ENCODE data around the gene QRFP. TPM values are rescaled to one million over a fixed set of nuclear protein-coding genes. Genes with fewer than 3 reads are reported as not detected.

The QRFP gene
- total RNA-seq, 1 experiment from 2014 or later, result not detected

DNA sequence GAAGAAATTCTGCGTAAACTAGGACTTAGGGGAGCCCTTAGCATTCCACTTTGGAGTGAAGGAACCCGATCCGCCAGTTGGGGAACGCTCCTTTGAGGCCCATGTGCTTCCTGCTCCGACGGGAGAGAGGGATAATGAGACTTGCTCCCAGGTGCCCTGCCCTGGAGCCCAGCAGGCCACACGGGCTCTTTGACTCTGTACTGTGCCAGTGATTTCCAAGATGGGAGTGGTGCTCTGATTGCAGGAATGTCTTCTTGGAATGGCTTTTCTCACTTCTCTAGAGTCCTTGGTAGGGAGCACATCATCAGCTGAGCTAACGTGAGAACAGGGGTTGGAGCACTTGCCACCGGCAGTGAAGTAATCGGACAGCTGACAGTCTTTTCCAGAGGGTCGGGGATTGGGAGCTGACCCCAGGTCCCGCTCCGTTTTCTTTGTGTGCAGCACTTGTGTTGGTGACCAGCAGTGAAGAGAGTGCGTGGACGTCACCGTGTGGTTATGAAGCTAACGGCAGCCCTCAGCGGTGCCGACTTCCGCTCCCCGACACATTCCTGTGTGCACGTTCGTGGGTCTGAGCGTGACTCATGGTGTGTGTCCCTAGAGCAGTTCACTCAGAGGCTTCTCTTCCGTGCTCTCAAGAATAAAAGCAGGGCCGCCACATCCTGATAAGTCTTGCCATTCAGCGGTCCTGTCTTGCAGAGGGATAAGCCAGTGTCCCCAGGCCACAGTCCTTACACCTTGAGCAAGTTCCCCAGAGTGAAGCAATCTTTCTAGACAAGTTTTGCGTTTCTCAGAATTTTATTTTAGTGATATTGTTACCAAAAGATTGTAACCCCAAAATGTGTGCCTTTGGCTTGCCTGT is 35.9 kb downstream of the QRFP start:
- 0 out of 2 replicates have a peak, but pooled peaks cover 9% of the 10 kb centered on the region for H3K79me2 ChIP-seq (ENCODE audit: low read length)
- H3K4me2 ChIP-seq (ENCODE audit: low read depth, low read length, poor library complexity, severe bottlenecking), result no peak overlapping the region
- peaks cover 6% of the 10 kb centered on the region; the same call in 1 of the 2 replicates for H4K20me1 ChIP-seq (ENCODE audit: insufficient read depth, low read depth, low read length)
- no peaks in the 10 kb centered on the region for H3K4me1 ChIP-seq (ENCODE audit: low read length)
- H3K4me3 ChIP-seq (ENCODE audit: low read length), result no peak overlapping the region
- no peak overlapping the region for H2AFZ ChIP-seq (ENCODE audit: low read length)
- no peak overlapping the region for H3K27ac ChIP-seq (ENCODE audit: low read length)
- no peak overlapping the region for H3K9ac ChIP-seq (ENCODE audit: low read length)
- no peaks in the 10 kb centered on the region for H3K36me3 ChIP-seq (ENCODE audit: insufficient read depth, low read length)
- no peaks in the 10 kb centered on the region for H3K9me2 ChIP-seq (replicated peaks; ENCODE audit: insufficient read depth, low read length)
- H3K9me3 ChIP-seq (ENCODE audit: low read length), result no peaks in the 10 kb centered on the region
- no peaks in the 10 kb centered on the region for H3K27me3 ChIP-seq (ENCODE audit: low read length)
- DNase-seq, result no peak

- Histone ChIP-seq H3K36me3 (ENCODE audit: insufficient read depth, low read length) (no peaks in the 10 kb centered on the region), H3K9me3 (ENCODE audit: low read length) (no peaks in the 10 kb centered on the region), H3K9ac (ENCODE audit: low read length) (no peak overlapping the region), H3K27ac (ENCODE audit: low read length) (no peak overlapping the region), H3K79me2 (ENCODE audit: low read length) (0 out of 2 replicates have a peak, but pooled peaks cover 9% of the 10 kb centered on the region), H2AFZ (ENCODE audit: low read length) (no peak overlapping the region), H3K4me3 (ENCODE audit: low read length) (no peak overlapping the region), H3K4me2 (ENCODE audit: low read depth, low read length, poor library complexity, severe bottlenecking) (no peak overlapping the region), H3K9me2 (replicated peaks; ENCODE audit: insufficient read depth, low read length) (no peaks in the 10 kb centered on the region), H3K27me3 (ENCODE audit: low read length) (no peaks in the 10 kb centered on the region), H3K4me1 (ENCODE audit: low read length) (no peaks in the 10 kb centered on the region), H4K20me1 (ENCODE audit: insufficient read depth, low read depth, low read length) (peaks cover 3% of the 10 kb centered on the region; the same call in 1 of the 2 replicates)
- no peak for DNase-seq
Observed at GRCh38 chr9:130858739-130859705, 37.6 kb downstream of the QRFP start.

- no peak overlapping the region for H3K27ac ChIP-seq (ENCODE audit: low read length)
- H3K9me3 ChIP-seq (ENCODE audit: low read length), result no peaks in the 10 kb centered on the region
- H2AFZ ChIP-seq (ENCODE audit: low read length), result no peak overlapping the region
- no peak overlapping the region for H3K9ac ChIP-seq (ENCODE audit: low read length)
- H3K79me2 ChIP-seq (ENCODE audit: low read length), result 0 out of 2 replicates have a peak, but pooled peaks cover 9% of the 10 kb centered on the region
- no peak overlapping the region for H3K4me2 ChIP-seq (ENCODE audit: low read depth, low read length, poor library complexity, severe bottlenecking)
- no peaks in the 10 kb centered on the region for H3K9me2 ChIP-seq (replicated peaks; ENCODE audit: insufficient read depth, low read length)
- H4K20me1 ChIP-seq (ENCODE audit: insufficient read depth, low read depth, low read length), result no peaks in the 10 kb centered on the region
- H3K36me3 ChIP-seq (ENCODE audit: insufficient read depth, low read length), result no peaks in the 10 kb centered on the region
- H3K4me1 ChIP-seq (ENCODE audit: low read length), result no peaks in the 10 kb centered on the region
- DNase-seq, result no peak
- H3K4me3 ChIP-seq (ENCODE audit: low read length), result no peak overlapping the region
- H3K27me3 ChIP-seq (ENCODE audit: low read length), result no peaks in the 10 kb centered on the region
Observed at GRCh38 chr9:130857864-130858738, 38.5 kb downstream of the QRFP start.

DNA sequence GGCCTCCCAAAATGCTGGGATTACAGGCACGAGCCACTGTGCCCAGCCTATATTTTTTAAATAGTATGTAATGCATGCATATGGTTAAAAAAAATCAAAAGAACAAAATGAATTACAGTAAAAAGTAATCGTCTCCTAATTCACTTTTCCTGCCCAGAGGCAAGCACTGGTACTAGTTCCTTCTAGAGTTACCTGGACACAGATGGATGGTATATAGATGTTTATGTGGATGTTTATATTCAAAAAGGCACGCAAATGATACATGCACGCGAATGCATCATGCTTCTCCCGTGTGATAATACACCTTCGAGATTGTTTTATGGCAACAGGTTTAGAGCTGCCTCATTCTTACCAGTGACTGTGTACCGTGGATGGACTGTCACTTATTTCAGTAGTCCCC is 40.1 kb downstream of the QRFP start:
- Histone ChIP-seq H3K79me2 (ENCODE audit: low read length) (peaks cover 15% of the 10 kb centered on the region; the same call in 1 of the 2 replicates), H3K9me3 (ENCODE audit: low read length) (no peaks in the 10 kb centered on the region), H3K27me3 (ENCODE audit: low read length) (no peaks in the 10 kb centered on the region), H3K4me1 (ENCODE audit: low read length) (no peaks in the 10 kb centered on the region), H4K20me1 (ENCODE audit: insufficient read depth, low read depth, low read length) (no peaks in the 10 kb centered on the region), H3K9me2 (replicated peaks; ENCODE audit: insufficient read depth, low read length) (no peaks in the 10 kb centered on the region), H3K36me3 (ENCODE audit: insufficient read depth, low read length) (no peaks in the 10 kb centered on the region), H3K4me3 (ENCODE audit: low read length) (no peak overlapping the region), H3K27ac (ENCODE audit: low read length) (no peak overlapping the region), H3K9ac (ENCODE audit: low read length) (no peak overlapping the region), H2AFZ (ENCODE audit: low read length) (no peak overlapping the region), H3K4me2 (ENCODE audit: low read depth, low read length, poor library complexity, severe bottlenecking) (no peak overlapping the region)
- DNase-seq, result no peak

GRCh38 chr9:130854835-130855234 is 41.8 kb downstream of the QRFP start:
- no peak overlapping the region for H3K9ac ChIP-seq (ENCODE audit: low read length)
- H3K4me1 ChIP-seq (ENCODE audit: low read length), result no peaks in the 10 kb centered on the region
- no peaks in the 10 kb centered on the region for H3K36me3 ChIP-seq (ENCODE audit: insufficient read depth, low read length)
- H3K27me3 ChIP-seq (ENCODE audit: low read length), result no peaks in the 10 kb centered on the region
- no peak overlapping the region for H3K4me2 ChIP-seq (ENCODE audit: low read depth, low read length, poor library complexity, severe bottlenecking)
- H3K27ac ChIP-seq (ENCODE audit: low read length), result no peak overlapping the region
- no peaks in the 10 kb centered on the region for H4K20me1 ChIP-seq (ENCODE audit: insufficient read depth, low read depth, low read length)
- peaks cover 28% of the 10 kb centered on the region for H3K79me2 ChIP-seq (ENCODE audit: low read length)
- no peaks in the 10 kb centered on the region for H3K9me3 ChIP-seq (ENCODE audit: low read length)
- no peak overlapping the region for H2AFZ ChIP-seq (ENCODE audit: low read length)
- H3K9me2 ChIP-seq (replicated peaks; ENCODE audit: insufficient read depth, low read length), result no peaks in the 10 kb centered on the region
- no peak for DNase-seq
- H3K4me3 ChIP-seq (ENCODE audit: low read length), result no peak overlapping the region

DNA sequence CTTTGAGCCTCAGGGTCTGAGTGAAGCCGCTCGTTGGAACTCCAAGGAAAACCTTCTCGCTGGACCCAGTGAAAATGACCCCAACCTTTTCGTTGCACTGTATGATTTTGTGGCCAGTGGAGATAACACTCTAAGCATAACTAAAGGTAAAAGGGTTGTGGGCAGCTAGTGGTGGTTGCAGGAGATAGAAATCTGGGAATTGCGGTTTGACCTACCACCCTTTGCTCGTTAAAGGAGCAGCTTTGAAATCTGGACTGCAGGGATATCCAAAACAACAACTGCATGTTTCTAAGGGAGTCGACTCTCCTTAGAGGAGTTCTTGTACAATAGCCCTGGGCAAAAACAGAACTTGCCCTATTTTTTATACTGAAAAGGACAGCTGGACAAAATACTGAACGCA is 42.5 kb downstream of the QRFP start:
- Histone ChIP-seq H3K9me2 (replicated peaks; ENCODE audit: insufficient read depth, low read length) (no peaks in the 10 kb centered on the region), H3K9ac (ENCODE audit: low read length) (no peak overlapping the region), H3K27ac (ENCODE audit: low read length) (no peak overlapping the region), H3K4me3 (ENCODE audit: low read length) (no peak overlapping the region), H3K9me3 (ENCODE audit: low read length) (no peaks in the 10 kb centered on the region), H4K20me1 (ENCODE audit: insufficient read depth, low read depth, low read length) (no peaks in the 10 kb centered on the region), H3K4me1 (ENCODE audit: low read length) (no peaks in the 10 kb centered on the region), H3K36me3 (ENCODE audit: insufficient read depth, low read length) (no peaks in the 10 kb centered on the region), H2AFZ (ENCODE audit: low read length) (no peak overlapping the region), H3K79me2 (ENCODE audit: low read length) (peaks cover 35% of the 10 kb centered on the region), H3K4me2 (ENCODE audit: low read depth, low read length, poor library complexity, severe bottlenecking) (no peak overlapping the region), H3K27me3 (ENCODE audit: low read length) (no peaks in the 10 kb centered on the region)
- no peak for DNase-seq

DNA sequence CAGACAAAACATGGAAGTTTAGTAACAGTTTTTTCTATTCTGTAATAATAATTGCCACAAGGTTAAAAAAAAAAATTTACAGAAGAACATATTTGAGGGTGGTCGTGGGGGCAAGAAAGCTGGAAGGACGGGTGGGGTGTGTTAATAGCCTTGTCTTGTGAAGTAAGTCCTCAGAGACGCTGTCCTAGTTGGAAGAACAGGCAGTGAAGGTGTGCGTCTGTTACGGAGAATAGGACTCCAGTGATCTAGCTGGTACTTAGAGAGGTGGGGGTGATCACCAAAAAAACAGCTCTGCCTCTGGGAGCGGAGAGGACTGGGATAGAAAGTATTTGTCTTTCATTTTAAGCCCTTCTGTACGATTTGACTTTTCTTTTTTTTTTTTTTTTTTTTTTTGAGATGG is 43.8 kb downstream of the QRFP start:
- no peak for DNase-seq
- no peaks in the 10 kb centered on the region for H3K36me3 ChIP-seq (ENCODE audit: insufficient read depth, low read length)
- peaks cover 1% of the 10 kb centered on the region; the same call in 1 of the 2 replicates for H4K20me1 ChIP-seq (ENCODE audit: insufficient read depth, low read depth, low read length)
- H3K4me1 ChIP-seq (ENCODE audit: low read length), result no peaks in the 10 kb centered on the region
- no peak overlapping the region for H3K4me2 ChIP-seq (ENCODE audit: low read depth, low read length, poor library complexity, severe bottlenecking)
- H3K9me2 ChIP-seq (replicated peaks; ENCODE audit: insufficient read depth, low read length), result no peaks in the 10 kb centered on the region
- no peak overlapping the region for H3K9ac ChIP-seq (ENCODE audit: low read length)
- peaks cover 38% of the 10 kb centered on the region for H3K79me2 ChIP-seq (ENCODE audit: low read length)
- H3K27me3 ChIP-seq (ENCODE audit: low read length), result no peaks in the 10 kb centered on the region
- no peaks in the 10 kb centered on the region for H3K9me3 ChIP-seq (ENCODE audit: low read length)
- H3K4me3 ChIP-seq (ENCODE audit: low read length), result no peak overlapping the region
- H2AFZ ChIP-seq (ENCODE audit: low read length), result no peak overlapping the region
- no peak overlapping the region for H3K27ac ChIP-seq (ENCODE audit: low read length)

All from Karpas-422 (cell line).